ENCODE data around the gene PDGFA. TPM values are rescaled to one million over a fixed set of nuclear protein-coding genes. Genes with fewer than 3 reads are reported as not detected.

The PDGFA gene
- total RNA-seq, 1 experiment from 2014 or later = 26.9 TPM

- H3K36me3 ChIP-seq = no peaks in the 10 kb centered on the region
- no peak overlapping the region for H3K4me3 ChIP-seq
- H3K4me1 ChIP-seq = peaks cover 8% of the 10 kb centered on the region; the same call in 1 of the 2 replicates
- no peaks in the 10 kb centered on the region for H3K9me3 ChIP-seq (replicated peaks)
- DNase-seq = no peak
- no peak overlapping the region for H3K27ac ChIP-seq
- H3K27me3 ChIP-seq = no peaks in the 10 kb centered on the region
These were observed 39.6 kb downstream of the PDGFA start for GRCh38 chr7:479948-480499.

DNA sequence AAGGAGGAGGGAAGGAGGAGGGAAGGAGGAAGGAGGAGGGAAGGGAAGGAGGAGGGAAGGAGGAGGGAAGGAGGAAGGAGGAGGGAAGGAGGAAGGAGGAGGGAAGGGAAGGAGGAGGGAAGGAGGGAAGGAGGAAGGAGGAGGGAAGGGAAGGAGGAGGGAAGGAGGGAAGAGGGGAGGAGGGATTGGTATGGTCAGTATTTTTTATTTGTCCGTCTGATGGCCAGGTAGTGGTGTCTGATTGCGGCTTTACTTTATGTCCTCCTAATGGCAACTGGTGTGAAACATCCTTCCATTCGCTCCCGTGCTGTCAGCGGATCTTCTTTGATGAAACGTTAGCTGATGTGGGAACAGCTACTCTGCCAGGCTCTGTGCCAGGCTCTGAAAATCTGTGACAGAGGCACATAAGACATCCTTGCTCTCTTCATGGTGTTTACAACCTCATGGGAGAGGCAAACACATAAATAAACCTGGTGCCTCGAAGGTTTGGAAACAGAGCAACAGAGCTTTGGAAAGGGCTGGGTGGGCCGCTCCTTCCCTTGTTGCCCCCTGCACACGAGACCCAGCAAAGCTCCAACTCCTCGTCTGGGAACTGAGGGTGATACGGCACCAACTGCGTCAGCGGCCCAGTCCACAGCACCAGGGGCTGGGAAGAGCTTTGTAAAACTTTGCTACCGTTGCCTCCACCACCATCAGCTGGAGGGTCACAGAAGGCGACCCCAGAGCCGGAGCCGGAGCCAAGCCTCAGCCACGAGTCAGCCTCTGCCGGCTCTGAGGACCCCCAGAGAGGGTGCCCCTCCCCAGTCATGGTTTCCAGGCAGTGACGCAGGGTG is 40.3 kb downstream of the PDGFA start:
- H3K27ac ChIP-seq = no peak overlapping the region
- H3K36me3 ChIP-seq = no peaks in the 10 kb centered on the region
- peaks cover 6% of the 10 kb centered on the region; the same call in 1 of the 2 replicates for H3K4me1 ChIP-seq
- DNase-seq = no peak
- no peak overlapping the region for H3K4me3 ChIP-seq
- no peaks in the 10 kb centered on the region for H3K9me3 ChIP-seq (replicated peaks)
- H3K27me3 ChIP-seq = no peaks in the 10 kb centered on the region

DNA sequence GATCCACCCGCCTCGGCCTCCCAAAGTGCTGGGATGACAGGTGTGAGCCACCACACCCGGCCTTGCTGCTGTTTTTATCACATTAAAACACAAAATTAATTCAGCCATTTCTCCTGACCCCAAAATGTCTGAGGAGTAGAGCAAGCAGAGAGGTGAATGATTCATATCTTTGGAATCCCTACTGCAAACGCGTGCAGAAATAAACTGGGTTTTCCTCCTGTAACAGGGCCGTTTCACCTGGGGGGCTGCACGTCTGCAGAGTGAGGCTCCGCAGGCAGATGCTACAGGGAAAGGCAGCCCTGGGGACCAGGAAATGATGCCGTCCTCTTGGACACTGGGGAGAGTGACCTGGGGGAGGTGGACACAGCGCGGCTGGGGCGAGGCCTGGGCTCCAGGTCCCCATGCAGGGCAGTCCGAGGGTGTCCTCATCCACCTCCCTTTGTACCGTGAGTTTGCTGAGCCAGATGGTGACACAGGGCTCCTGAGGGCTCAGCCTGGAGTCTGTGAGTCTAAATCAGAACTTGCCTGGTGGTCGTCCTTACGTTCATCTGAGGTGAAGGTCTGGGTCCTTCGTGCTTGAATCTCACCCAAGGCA is 41.9 kb downstream of the PDGFA start:
- DNase-seq = no peak
- H3K36me3 ChIP-seq = no peaks in the 10 kb centered on the region
- H3K27me3 ChIP-seq = no peaks in the 10 kb centered on the region
- H3K4me1 ChIP-seq = peaks cover 6% of the 10 kb centered on the region; the same call in 1 of the 2 replicates
- H3K27ac ChIP-seq = no peak overlapping the region
- H3K4me3 ChIP-seq = no peak overlapping the region
- H3K9me3 ChIP-seq (replicated peaks) = no peaks in the 10 kb centered on the region

DNA sequence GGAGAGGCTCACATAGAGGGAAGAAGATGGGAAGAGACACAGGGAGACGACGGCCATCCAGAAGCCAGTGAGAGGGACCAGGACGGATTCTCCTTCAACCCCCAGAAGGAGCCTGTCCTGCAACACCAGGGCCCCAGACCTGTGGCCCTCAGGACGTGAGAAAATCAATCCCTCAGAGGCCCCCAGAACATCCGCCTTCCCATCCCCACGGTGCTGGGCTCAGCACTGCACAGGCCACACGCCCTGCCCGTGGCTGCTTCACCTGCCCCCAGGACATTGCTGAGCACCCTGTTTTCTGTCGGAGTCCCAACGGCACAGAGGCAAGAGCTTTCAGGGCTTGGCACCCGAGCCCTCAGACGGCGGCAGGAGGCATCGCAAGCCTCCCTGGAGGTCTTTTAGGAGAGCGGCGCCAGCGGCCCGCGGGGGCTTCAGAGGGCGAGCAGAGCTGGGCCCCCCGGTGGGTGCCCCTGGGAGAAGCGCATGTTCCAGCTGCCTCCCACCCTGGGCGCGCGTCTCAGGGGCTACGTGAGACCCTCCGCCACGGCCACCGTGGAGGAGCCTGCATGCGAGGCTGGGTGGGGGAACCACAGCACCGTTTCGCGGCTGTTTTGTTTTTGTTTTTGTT is 42.8 kb downstream of the PDGFA start:
- H3K27ac ChIP-seq = no peak overlapping the region
- H3K27me3 ChIP-seq = no peaks in the 10 kb centered on the region
- DNase-seq = no peak
- no peak overlapping the region for H3K4me3 ChIP-seq
- H3K9me3 ChIP-seq (replicated peaks) = no peaks in the 10 kb centered on the region
- H3K4me1 ChIP-seq = peaks cover 6% of the 10 kb centered on the region; the same call in 1 of the 2 replicates
- no peaks in the 10 kb centered on the region for H3K36me3 ChIP-seq

DNA sequence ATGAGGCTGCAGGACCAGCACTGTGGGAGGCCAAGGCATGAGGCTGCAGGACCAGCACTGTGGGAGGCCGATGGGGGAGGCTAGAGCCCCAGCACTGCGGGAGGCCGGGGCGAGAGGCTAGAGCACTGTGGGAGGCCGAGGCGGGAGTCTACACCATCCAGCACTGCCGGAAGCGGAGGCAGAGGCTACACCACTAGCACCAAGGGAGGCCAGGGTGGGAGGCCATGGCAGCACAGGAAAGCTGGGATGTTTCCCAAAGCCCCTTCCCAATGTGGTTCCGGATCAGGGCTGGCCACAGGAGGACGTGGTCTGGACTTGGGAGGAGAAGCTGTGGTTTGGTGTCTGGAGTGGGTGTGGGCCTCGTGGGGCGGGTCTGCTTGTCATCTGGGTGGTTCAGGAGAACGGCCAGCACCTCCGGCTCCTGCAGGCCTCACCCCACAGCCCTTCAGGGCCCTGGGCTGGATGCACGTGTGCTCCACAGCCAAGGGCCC is 43.6 kb downstream of the PDGFA start:
- no peak for DNase-seq
- no peak overlapping the region for H3K4me3 ChIP-seq
- H3K4me1 ChIP-seq = peaks cover 9% of the 10 kb centered on the region; the same call in 1 of the 2 replicates

GRCh38 chr7:475425-475728 is 44.3 kb downstream of the PDGFA start:
- Histone ChIP-seq H3K27me3 (no peaks in the 10 kb centered on the region), H3K9me3 (replicated peaks) (no peaks in the 10 kb centered on the region), H3K27ac (no peak overlapping the region), H3K4me1 (peaks cover 8% of the 10 kb centered on the region; the same call in 1 of the 2 replicates), H3K4me3 (no peak overlapping the region), H3K36me3 (no peaks in the 10 kb centered on the region)
- no peak for DNase-seq

More for the DNA sequence above, 43.6 kb downstream of the PDGFA start:
- Histone ChIP-seq H3K27ac (no peak overlapping the region), H3K36me3 (no peaks in the 10 kb centered on the region), H3K9me3 (replicated peaks) (no peaks in the 10 kb centered on the region), H3K27me3 (no peaks in the 10 kb centered on the region)

- Histone ChIP-seq H3K4me3 (no peak overlapping the region), H3K27me3 (no peaks in the 10 kb centered on the region), H3K4me1 (peaks cover 3% of the 10 kb centered on the region; the same call in 1 of the 2 replicates), H3K36me3 (no peaks in the 10 kb centered on the region), H3K9me3 (replicated peaks) (no peaks in the 10 kb centered on the region), H3K27ac (no peak overlapping the region)
- DNase-seq = no peak
These were observed 44.8 kb downstream of the PDGFA start for GRCh38 chr7:474605-475424.

GRCh38 chr7:473870-474604 is 45.6 kb downstream of the PDGFA start:
- no peaks in the 10 kb centered on the region for H3K27me3 ChIP-seq
- H3K27ac ChIP-seq = no peak overlapping the region
- H3K9me3 ChIP-seq (replicated peaks) = no peaks in the 10 kb centered on the region

DNA sequence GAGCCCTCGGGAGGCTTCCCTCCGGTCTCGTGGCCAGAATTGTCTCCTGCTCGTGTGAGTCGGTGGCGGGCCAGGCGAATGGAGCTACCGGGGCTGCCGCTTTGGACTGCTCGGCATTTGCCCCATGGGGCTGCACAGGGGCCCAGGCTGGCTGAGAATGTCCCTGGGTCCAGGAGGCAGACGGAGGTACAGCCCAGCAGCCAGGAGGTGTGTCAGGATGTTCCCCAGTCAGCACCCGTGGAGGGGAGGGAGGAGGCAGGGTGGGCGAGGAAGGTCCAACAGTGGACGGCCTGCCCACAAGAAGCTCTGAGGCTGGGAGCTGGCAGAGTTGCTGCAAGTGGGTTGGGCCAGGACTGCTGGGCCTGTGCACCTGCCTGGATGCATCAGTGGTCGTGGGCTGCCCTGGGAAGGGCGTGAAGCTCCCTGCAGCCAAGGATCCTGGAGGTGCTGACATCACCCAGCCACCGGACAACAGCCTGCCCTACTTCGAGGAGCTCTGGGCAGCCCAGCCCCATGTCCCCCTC is 46.4 kb downstream of the PDGFA start:
- Histone ChIP-seq H3K9me3 (replicated peaks) (no peaks in the 10 kb centered on the region), H3K27ac (no peak overlapping the region), H3K4me1 (peaks cover 3% of the 10 kb centered on the region; the same call in 1 of the 2 replicates), H3K36me3 (no peaks in the 10 kb centered on the region), H3K4me3 (no peak overlapping the region), H3K27me3 (no peaks in the 10 kb centered on the region)
- peak; percentile 60 to 63 for DNase-seq

More at GRCh38 chr7:473870-474604, 45.6 kb downstream of the PDGFA start:
- Histone ChIP-seq H3K36me3 (no peaks in the 10 kb centered on the region), H3K4me1 (peaks cover 3% of the 10 kb centered on the region; the same call in 1 of the 2 replicates), H3K4me3 (no peak overlapping the region)
- DNase-seq = no peak

GRCh38 chr7:472640-472957 is 47.0 kb downstream of the PDGFA start:
- DNase-seq = no peak
- Histone ChIP-seq H3K4me1 (peaks cover 3% of the 10 kb centered on the region; the same call in 1 of the 2 replicates), H3K9me3 (replicated peaks) (no peaks in the 10 kb centered on the region), H3K27me3 (no peaks in the 10 kb centered on the region), H3K27ac (no peak overlapping the region), H3K36me3 (no peaks in the 10 kb centered on the region), H3K4me3 (no peak overlapping the region)

DNA sequence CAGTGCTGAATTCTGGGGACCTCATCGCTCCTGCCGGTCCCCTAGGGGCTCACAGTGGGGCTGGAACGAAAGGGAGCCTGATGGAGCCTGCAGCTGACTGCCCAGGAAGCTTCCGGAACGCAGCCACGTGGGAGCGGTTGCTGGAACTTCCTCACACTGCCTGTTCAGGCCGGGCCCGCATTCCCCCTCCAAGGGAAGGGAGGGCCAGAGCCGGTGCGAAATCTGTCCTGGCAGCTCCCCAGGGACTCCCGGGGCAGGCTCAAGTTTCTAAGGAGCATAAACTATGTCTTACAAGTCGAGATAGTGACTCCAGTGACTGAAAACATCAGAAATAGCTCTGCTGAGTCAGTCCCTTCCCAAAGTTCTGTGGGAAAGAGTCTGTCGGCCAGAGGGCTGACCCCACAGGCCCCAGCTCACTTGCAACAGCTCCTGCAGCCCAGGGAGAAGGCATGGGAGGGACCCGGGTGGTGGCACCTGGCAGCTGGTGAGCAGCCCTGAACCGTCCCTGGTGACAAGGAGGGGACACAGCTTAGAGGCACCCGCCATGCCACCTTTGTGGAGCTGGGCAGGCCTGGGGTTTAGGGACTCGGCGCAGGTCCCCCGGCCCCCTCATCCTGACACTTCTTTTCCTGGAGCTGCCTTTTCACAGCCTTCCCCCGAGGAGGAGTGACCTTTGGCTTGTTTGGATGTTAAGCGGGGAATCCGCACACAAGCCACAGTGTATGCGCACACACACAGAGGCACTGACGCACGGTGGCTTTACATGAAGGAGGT is 47.6 kb downstream of the PDGFA start:
- H3K4me1 ChIP-seq = peaks cover 3% of the 10 kb centered on the region; the same call in 1 of the 2 replicates
- no peak overlapping the region for H3K4me3 ChIP-seq
- H3K27ac ChIP-seq = no peak overlapping the region
- no peaks in the 10 kb centered on the region for H3K36me3 ChIP-seq
- peak; percentile 32 to 41 for DNase-seq
- H3K27me3 ChIP-seq = no peaks in the 10 kb centered on the region
- H3K9me3 ChIP-seq (replicated peaks) = no peaks in the 10 kb centered on the region

DNA sequence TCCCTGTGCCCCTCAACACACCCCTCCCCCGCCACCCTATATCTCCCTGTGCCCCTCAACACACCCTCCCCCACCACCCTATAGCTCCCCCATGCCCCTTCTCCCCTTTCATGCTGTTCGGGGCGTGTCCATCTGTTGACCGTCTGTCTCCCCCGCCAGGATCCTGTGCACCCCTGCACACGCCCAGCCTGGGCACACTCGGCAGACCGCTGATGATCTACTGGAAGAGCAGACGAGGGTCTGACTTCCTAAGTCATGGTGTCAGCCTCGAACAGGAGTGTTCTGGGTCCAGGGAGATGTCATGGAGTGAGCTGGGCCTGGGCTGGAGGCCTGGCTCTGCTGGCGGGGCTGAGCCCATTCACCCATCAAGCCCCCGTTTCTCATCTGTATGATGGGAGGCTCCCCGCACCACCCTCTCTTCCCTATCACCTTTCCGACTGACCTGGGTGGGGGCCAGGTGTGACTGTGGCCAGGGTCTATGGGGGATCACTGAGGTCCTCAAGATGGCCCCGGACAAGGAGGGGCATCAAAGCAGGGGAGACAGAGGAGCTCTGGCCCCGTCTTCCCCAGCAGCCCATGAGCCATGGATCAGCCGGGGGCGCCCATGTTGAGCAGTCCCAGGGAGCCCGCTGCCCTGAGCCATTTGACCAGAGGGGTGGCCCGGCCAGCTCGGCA is 48.3 kb downstream of the PDGFA start:
- Histone ChIP-seq H3K27ac (no peak overlapping the region), H3K27me3 (no peaks in the 10 kb centered on the region), H3K36me3 (no peaks in the 10 kb centered on the region), H3K9me3 (replicated peaks) (no peaks in the 10 kb centered on the region), H3K4me3 (no peak overlapping the region), H3K4me1 (peaks cover 3% of the 10 kb centered on the region; the same call in 1 of the 2 replicates)
- no peak for DNase-seq

All from SJCRH30 (cell line).